ENCODE data around the gene ADARB2.

ADARB2 gene

GRCh38 chr10:1663226-1663625 lies 74.1 kb downstream of the ADARB2 start:
- no peak for DNase-seq (ENCODE audit: low read depth, low spot score)

- no peak for DNase-seq (ENCODE audit: low read depth, low spot score)
Observed at GRCh38 chr10:1662438-1663025, 74.8 kb downstream of the ADARB2 start.

- DNase-seq (ENCODE audit: low read depth, low spot score) = no peak
Observed at GRCh38 chr10:1661859-1662437, 75.4 kb downstream of the ADARB2 start.

- DNase-seq (ENCODE audit: low read depth, low spot score) = no peak
Observed at GRCh38 chr10:1661416-1661815, 75.9 kb downstream of the ADARB2 start.

GRCh38 chr10:1660815-1661214 lies 76.5 kb downstream of the ADARB2 start:
- DNase-seq (ENCODE audit: low read depth, low spot score) = no peak

GRCh38 chr10:1660386-1660785 lies 76.9 kb downstream of the ADARB2 start:
- DNase-seq (ENCODE audit: low read depth, low spot score) = no peak

- DNase-seq (ENCODE audit: low read depth, low spot score) = no peak
Observed at GRCh38 chr10:1659221-1659791, 78.0 kb downstream of the ADARB2 start.

GRCh38 chr10:1658658-1659057 lies 78.7 kb downstream of the ADARB2 start:
- DNase-seq (ENCODE audit: low read depth, low spot score) = no peak

- DNase-seq (ENCODE audit: low read depth, low spot score) = no peak
Observed at GRCh38 chr10:1657479-1657878, 79.8 kb downstream of the ADARB2 start.

- DNase-seq (ENCODE audit: low read depth, low spot score) = no peak
Observed at GRCh38 chr10:1655367-1655766, 82.0 kb downstream of the ADARB2 start.

- DNase-seq (ENCODE audit: low read depth, low spot score) = no peak
Observed at GRCh38 chr10:1654811-1655356, 82.4 kb downstream of the ADARB2 start.

GRCh38 chr10:1654247-1654646 lies 83.1 kb downstream of the ADARB2 start:
- no peak for DNase-seq (ENCODE audit: low read depth, low spot score)

- DNase-seq (ENCODE audit: low read depth, low spot score) = no peak
Observed at GRCh38 chr10:1653321-1653720, 84.0 kb downstream of the ADARB2 start.

- DNase-seq (ENCODE audit: low read depth, low spot score) = no peak
Observed at GRCh38 chr10:1652151-1652550, 85.2 kb downstream of the ADARB2 start.

- DNase-seq (ENCODE audit: low read depth, low spot score) = no peak
Observed at GRCh38 chr10:1651270-1651966, 85.9 kb downstream of the ADARB2 start.

GRCh38 chr10:1650542-1651269 lies 86.6 kb downstream of the ADARB2 start:
- DNase-seq (ENCODE audit: low read depth, low spot score) = no peak

GRCh38 chr10:1648648-1649047 lies 88.7 kb downstream of the ADARB2 start:
- DNase-seq (ENCODE audit: low read depth, low spot score) = no peak

GRCh38 chr10:1646332-1646731 lies 91.0 kb downstream of the ADARB2 start:
- no peak for DNase-seq (ENCODE audit: low read depth, low spot score)

- DNase-seq (ENCODE audit: low read depth, low spot score) = no peak
Observed at GRCh38 chr10:1645896-1646295, 91.4 kb downstream of the ADARB2 start.

GRCh38 chr10:1644191-1644711 lies 93.1 kb downstream of the ADARB2 start:
- DNase-seq (ENCODE audit: low read depth, low spot score) = no peak

GRCh38 chr10:1643908-1644179 lies 93.5 kb downstream of the ADARB2 start:
- no peak for DNase-seq (ENCODE audit: low read depth, low spot score)
